ENCODE results near the gene CFB. TPM values are rescaled to one million over a fixed set of nuclear protein-coding genes. Genes with fewer than 3 reads are reported as not detected.

Gene CFB
- total RNA-seq, 1 experiment from 2014 or later = 5.6 TPM

DNA sequence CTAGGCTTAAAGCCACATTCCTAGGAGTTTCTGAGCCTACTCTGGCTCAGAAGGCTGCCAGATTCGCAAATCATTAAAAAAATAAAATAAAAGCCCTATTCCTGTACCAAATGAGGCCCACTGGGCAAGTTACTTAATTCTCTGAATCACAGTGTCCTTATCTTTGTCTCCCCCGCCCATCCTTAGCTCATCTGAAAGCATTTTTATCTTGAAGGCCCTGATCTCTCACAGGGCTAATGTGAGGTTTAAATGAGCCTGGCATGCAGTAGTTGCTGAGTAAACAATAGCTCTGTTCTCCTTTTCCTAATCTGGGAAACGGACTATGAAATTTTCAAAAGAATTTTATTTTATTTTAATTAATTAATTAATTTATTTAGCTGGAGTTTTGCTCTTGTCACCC is 41.9 kb upstream of the CFB start:
- TF ChIP-seq REST (IDR thresholded peaks at IDR 0.05; ENCODE audit: insufficient read depth in 1 of 2, low read depth in 2 of 2, low read length in 1 of 2) (no peak), TCF7L2 (IDR thresholded peaks at IDR 0.05; ENCODE audit: low read depth, low read length) (no peak), POLR2AphosphoS5 (IDR thresholded peaks at IDR 0.05; ENCODE audit: low read depth, low read length) (no peak), SIN3A (IDR thresholded peaks at IDR 0.05; ENCODE audit: borderline replicate concordance, insufficient read depth, low read depth, low read length) (no peak)
- TF ChIP-seq, protein P1, sequence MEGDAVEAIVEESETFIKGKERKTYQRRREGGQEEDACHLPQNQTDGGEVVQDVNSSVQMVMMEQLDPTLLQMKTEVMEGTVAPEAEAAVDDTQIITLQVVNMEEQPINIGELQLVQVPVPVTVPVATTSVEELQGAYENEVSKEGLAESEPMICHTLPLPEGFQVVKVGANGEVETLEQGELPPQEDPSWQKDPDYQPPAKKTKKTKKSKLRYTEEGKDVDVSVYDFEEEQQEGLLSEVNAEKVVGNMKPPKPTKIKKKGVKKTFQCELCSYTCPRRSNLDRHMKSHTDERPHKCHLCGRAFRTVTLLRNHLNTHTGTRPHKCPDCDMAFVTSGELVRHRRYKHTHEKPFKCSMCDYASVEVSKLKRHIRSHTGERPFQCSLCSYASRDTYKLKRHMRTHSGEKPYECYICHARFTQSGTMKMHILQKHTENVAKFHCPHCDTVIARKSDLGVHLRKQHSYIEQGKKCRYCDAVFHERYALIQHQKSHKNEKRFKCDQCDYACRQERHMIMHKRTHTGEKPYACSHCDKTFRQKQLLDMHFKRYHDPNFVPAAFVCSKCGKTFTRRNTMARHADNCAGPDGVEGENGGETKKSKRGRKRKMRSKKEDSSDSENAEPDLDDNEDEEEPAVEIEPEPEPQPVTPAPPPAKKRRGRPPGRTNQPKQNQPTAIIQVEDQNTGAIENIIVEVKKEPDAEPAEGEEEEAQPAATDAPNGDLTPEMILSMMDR (IDR thresholded peaks at IDR 0.05) = no peak
- Histone ChIP-seq H3K27ac (ENCODE audit: low read length) (no peak overlapping the region; the same call in 1 of the 2 replicates), H3K4me1 (ENCODE audit: control insufficient read depth, insufficient read depth, low read length) (peaks cover 15% of the 10 kb centered on the region), H3K9me3 (ENCODE audit: control insufficient read depth, insufficient read depth, low read depth, low read length) (no peaks in the 10 kb centered on the region), H3K4me3 (ENCODE audit: low read depth in 2 of 2, low read length in 2 of 2) (no peak overlapping the region), H3K27me3 (ENCODE audit: control insufficient read depth, insufficient read depth, low read length) (no peaks in the 10 kb centered on the region), H3K36me3 (ENCODE audit: control insufficient read depth, insufficient read depth, low read length) (no peaks in the 10 kb centered on the region)
- ChIA-PET CTCF (interaction anchor here (0.9 kb wide), 1 partner anchor 46 kb away, joined by 3 read pairs; no protein-coding TSS in a partner anchor), POLR2A (no interaction called here)
- DNase-seq (ENCODE audit: low read depth, low spot score) (no peak), ATAC-seq (no peak)
- intact Hi-C loops (cut with micrococcal nuclease; ENCODE audit: unreplicated experiment) (no loop called here), in situ Hi-C loops (cut with HindIII; ENCODE audit: low pct_unique_long_range_greater_than_20kb, low sequenced_read_pairs) (no loop called here)
- BruUV-seq (replicated peaks) = no TSS peak

DNA sequence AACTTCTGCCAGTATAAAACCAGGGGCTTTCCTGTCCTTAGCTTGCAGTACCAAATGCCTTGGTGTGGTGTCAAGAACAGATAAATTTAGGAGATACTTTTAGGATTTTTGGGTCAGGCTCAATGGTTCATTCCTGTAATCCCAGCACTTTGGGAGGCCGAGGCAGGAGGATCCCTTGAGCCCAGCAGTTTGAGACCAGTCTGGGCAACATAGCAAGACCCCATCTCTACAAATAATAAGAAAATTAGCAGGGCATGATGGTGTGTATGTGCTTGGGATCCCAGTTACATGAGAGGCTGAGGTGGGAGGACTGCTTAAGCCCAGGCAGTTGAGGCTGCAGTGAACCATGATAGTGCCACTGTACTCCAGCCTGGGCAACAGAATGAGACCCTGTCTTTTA is 40.9 kb upstream of the CFB start:
- Histone ChIP-seq H3K36me3 (ENCODE audit: control insufficient read depth, insufficient read depth, low read length) (no peaks in the 10 kb centered on the region), H3K4me1 (ENCODE audit: control insufficient read depth, insufficient read depth, low read length) (peaks cover 13% of the 10 kb centered on the region), H3K9me3 (ENCODE audit: control insufficient read depth, insufficient read depth, low read depth, low read length) (no peaks in the 10 kb centered on the region), H3K4me3 (ENCODE audit: low read depth in 2 of 2, low read length in 2 of 2) (no peak overlapping the region), H3K27ac (ENCODE audit: low read length) (no peak overlapping the region), H3K27me3 (ENCODE audit: control insufficient read depth, insufficient read depth, low read length) (no peaks in the 10 kb centered on the region)
- TF ChIP-seq TCF7L2 (IDR thresholded peaks at IDR 0.05; ENCODE audit: low read depth, low read length) (no peak), SIN3A (IDR thresholded peaks at IDR 0.05; ENCODE audit: borderline replicate concordance, insufficient read depth, low read depth, low read length) (no peak), REST (IDR thresholded peaks at IDR 0.05; ENCODE audit: insufficient read depth in 1 of 2, low read depth in 2 of 2, low read length in 1 of 2) (no peak), POLR2AphosphoS5 (IDR thresholded peaks at IDR 0.05; ENCODE audit: low read depth, low read length) (no peak)
- TF ChIP-seq, protein P1 (IDR thresholded peaks at IDR 0.05) = no peak
- ATAC-seq = no peak
- BruUV-seq (replicated peaks) = no TSS peak
- ChIA-PET CTCF (no interaction called here), POLR2A (no interaction called here)
- intact Hi-C loops (cut with micrococcal nuclease; ENCODE audit: unreplicated experiment) = no loop called here
- in situ Hi-C loops (cut with HindIII; ENCODE audit: low pct_unique_long_range_greater_than_20kb, low sequenced_read_pairs) = no loop called here
- DNase-seq (ENCODE audit: low read depth, low spot score) = no peak

All from Panc1 (cell line).